T-helper 2 cell (primary cell): ENCODE results near the gene MGLL.

Source experiments
- DNase-seq, 5 experiments: peaks; one replicate each; pipeline versions ENCODE4 v3.0.0 to v3.0.0-alpha.2; 2012 to 2022

Gene MGLL

GRCh38 chr3:127738192-127738840, 84.0 kb downstream of the MGLL start:
- no peak for DNase-seq

- no peak for DNase-seq
Observed at GRCh38 chr3:127736801-127737539, 85.3 kb downstream of the MGLL start.

GRCh38 chr3:127735767-127736693, 86.3 kb downstream of the MGLL start:
- no peak for DNase-seq

GRCh38 chr3:127734754-127735473, 87.4 kb downstream of the MGLL start:
- DNase-seq, result no peak

DNA sequence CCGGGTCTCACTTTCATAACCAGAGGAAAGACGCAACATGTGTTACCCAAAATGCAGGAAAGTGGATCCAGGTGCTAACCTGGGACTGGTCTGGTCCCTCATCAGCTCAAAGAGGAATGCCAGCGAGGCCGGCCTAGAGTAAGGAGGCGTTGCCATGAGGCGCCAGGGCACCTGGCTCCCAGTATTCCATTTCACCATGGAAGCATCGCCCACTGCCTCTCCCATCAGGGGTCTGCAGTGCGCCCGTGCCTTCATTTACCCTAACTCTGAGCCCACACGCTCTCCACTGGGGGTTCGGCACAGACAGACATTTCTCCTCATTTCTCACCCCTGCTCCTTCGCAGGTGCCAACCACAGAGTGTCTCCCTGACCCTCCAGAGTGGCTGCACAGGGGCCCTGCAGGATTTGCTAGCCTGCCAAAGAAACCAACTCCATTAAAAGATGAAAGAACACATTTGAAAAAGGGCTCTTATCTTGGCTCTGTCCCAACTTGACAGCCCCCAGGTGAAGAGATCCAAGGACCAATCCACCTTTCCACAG, 88.1 kb downstream of the MGLL start:
- DNase-seq, result no peak

DNA sequence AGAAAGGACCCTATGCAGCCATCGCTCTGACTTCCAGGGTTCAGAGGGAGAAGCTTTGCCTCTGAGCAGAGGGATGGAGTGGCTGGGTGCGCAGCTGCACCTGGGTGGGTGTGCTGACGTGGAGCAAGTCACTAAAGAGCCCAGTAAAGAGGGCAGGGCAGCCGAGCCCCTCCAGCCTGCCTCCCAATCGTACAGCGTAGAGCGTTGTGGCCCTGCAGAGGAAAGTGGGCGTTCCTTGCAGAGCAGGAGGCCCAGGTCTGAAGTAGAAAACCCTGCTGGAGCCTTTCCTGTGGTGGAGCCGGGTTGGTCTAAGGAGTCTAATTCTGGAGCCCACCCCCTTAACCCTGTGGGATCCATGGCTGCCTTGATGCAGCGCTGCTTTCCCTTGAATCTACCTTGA, 88.5 kb downstream of the MGLL start:
- DNase-seq, result no peak

DNA sequence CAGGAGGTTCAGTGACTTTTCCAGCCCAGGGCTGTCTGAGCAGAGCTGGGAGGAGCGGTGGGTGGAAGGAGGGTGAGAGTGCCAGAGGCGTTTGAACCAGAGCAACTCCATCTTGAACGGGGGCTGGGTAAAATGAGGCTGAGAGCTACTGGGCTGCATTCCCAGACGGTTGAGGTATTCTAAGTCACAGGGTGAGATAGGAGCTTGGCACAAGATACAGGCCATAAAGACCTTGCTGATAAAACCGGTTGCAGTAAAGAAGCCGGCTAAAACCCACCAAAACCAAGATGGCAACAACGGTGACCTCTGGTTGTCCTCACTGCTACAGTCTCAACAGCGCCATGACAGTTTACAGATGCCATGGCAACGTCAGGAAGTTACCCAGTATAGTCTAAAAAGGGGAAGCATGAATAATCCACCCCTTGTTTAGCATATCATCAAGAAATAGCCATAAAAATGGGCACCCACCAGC, 89.4 kb downstream of the MGLL start:
- DNase-seq, result no peak

DNA sequence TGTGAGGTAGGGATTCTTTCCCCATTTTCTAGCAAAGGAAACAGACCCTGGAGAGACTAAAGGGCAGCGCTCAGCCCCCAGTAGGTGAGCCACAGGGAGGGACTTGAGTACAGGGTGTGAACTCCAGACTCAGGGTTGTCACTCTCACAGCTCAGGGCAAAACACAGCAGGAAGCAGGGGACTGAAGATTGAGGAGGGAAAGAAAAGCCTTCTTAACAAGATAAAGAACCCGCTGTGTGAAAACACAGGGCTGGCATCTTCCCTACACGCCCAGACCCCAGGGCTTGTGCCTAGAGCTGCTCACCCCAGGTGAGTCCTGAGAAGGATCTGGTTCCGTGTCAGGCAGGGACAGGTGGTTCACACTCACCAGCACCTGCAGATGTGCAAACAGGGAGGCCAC, 90.0 kb downstream of the MGLL start:
- no peak for DNase-seq

DNA sequence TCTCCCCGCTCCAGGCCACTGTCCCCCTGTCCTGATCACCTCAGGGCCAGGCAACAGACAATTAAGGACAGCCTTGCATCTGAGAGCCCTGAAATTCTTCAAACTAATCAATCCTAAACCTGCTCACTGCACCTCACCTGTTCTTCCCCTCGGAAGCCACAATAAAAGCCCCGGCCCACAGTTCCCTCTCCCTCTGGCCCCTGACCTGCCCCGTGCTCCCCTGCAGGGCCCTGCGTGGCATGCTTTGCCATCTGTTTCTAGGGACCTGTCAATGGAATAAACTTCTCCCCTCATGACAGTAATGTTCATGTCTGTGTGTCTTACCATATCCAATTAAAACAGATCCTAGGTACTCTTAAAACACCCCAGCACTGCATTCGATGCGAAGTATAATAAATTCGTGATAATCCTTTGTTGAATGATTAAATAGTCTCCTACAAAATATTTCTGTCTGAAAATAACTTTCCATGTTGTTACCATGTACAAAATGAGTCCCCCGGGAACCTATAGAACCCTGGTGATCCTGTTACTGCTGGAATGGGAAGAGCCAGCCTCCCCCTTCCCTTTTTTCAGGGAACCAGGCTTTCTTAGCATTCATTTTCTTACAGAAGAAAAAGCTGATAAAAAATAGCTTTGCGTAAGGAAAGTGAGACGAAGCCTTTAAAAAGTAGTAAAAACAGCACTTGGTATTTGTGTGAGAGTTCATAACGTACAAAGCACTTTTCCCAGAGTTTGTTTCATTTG, 90.6 kb downstream of the MGLL start:
- DNase-seq, result no peak

DNA sequence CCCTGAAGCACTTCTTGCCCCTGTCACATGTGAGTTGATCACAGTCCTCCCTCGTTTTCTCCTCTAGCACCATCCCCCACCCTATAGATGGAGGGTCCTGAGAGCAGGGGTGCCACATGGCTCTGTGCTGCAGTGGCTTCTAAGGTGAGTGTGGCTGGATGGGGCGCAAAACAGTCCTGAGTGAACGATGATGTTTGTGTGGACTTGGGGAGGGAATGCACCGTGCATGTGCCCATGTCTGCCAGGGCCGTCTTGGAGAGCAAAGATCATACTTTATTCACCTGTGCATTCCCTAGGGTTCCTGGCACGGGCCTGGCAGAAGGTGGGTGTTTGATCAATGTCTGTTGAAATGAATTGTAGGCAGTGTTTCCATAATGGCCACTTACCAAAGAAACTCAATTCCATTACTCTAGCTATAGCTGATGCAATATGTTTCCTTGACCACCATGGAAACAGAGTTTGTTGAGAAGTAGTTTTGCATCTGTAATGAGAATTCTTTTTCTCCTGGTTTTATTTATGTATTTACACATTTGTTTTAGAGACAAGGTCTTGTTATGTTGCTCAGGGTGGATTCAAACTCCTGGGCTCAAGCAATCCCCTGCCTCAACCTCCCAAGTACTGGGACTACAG, 91.5 kb downstream of the MGLL start:
- no peak for DNase-seq

DNA sequence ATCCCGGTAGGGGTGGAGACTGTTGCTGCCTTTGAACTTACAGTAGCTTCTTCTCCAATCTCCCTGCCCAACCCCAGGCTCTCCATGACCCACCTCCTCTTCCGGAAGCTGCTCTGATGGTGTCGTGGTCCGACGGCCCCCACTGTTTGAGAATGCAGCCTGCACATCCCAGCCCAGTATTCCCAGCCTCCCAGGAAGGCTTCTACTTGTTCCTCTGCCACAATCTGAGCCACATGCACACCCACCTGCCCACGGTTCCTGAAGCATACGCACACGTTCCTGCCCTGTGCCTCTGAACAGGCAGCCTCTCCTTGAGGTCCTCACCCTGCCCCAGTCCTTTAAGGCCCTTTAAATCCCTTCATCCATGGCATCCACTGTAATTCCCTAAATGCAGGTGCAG, 92.1 kb downstream of the MGLL start:
- DNase-seq, result no peak

DNA sequence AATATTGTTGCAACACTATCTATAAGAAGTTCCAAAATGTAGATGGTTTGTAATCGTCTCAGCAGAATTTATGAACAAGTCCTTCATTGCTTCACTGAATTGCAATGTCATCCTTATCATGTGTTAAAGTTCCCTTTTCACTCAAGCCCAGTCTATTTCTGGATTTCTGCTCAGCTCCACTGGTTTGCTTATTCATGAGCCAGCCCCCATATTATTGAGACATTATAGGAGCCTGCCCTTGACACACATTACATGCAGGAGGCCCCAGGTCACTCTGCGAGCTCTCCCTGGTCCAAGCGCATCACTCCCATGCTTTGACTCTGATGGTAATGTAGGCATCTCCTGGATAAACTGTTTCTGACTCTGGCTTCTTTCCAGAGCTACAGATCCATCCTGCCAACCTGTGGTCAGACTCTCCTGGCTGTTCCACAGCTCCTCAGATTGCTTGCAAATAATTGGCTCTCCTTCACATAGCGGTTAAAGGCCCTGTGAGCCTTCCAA, 92.7 kb downstream of the MGLL start:
- no peak for DNase-seq

- DNase-seq, result no peak
Observed at GRCh38 chr3:127728417-127729015, 93.8 kb downstream of the MGLL start.

DNA sequence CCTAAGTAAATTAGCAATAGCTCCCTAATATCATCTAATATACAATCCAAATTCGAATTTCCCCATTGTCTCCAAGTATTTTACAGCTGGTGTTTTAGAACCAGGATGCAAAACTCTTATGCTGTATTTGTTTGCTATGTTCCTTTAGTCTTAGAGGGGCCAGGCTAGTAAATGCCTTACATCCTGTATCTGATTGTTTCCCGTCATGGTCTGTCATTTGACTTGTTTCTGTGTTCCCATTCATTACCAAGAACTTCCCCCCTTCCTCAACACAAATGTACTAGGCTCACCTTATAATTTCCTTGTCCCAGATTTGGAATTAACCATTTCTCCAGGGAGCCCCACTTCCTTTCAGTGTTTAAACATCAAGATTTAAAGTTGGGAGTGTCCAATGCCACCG, 95.4 kb downstream of the MGLL start:
- DNase-seq, result no peak

DNA sequence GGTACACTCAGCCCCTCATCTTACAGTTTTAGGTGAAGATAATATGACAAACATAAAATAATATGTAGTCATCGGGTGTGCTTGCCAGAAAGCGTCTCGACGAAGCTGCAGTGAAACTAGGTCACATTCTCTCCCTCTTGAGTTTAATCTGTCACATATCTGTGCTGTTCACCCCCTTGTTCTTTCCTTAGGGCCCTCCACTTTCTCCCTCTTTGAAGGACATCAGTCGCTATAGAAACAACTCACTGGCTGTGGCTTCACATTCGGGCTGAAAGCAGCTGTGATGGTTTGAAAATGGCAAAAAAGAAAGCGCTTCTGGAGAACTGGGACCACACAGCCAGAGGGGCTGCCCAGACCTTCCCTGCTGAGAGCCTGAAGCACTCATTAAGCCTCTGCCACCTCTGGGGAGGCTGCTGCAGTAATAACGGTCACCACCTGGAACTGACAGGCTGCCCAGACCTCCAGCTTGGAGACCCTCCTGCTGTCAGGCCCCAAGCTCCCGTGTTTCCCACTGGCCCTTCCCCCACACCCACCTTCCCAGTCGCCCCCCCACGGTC, 99.2 kb downstream of the MGLL start:
- DNase-seq, result no peak

DNA sequence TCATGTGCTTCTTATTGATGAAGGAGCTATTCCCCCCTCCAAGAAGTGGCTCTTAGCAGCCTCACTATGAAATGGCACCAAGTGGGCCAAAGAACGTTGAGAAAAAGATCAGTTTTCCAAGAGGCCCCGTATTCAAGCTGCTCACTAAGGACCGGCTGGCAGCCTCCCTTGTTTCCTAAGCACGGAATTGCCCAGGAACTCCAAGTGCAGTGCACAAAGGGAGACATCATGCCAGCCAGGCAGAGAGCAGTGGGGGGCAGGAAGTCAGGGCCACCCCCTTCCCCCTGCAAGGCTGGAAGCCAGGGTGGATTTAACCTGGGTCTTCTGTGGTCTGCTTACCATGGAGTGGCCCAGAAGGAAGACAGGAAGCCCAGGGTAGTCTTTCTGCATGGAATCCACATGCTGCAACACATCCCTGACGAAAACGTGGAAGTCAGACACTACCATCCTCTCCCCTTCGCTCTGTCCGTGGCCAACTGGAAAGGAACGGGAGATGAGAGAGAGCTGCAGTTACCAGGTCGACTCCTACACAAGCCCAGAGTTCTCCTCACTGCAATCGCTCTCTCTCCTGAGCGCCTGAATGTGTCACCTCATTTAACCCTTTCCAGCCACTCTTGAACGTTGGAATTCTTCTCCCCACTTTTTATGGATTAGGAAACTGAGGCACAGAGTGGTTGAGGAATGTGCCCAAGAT, 100.1 kb downstream of the MGLL start:
- DNase-seq, result no peak

DNA sequence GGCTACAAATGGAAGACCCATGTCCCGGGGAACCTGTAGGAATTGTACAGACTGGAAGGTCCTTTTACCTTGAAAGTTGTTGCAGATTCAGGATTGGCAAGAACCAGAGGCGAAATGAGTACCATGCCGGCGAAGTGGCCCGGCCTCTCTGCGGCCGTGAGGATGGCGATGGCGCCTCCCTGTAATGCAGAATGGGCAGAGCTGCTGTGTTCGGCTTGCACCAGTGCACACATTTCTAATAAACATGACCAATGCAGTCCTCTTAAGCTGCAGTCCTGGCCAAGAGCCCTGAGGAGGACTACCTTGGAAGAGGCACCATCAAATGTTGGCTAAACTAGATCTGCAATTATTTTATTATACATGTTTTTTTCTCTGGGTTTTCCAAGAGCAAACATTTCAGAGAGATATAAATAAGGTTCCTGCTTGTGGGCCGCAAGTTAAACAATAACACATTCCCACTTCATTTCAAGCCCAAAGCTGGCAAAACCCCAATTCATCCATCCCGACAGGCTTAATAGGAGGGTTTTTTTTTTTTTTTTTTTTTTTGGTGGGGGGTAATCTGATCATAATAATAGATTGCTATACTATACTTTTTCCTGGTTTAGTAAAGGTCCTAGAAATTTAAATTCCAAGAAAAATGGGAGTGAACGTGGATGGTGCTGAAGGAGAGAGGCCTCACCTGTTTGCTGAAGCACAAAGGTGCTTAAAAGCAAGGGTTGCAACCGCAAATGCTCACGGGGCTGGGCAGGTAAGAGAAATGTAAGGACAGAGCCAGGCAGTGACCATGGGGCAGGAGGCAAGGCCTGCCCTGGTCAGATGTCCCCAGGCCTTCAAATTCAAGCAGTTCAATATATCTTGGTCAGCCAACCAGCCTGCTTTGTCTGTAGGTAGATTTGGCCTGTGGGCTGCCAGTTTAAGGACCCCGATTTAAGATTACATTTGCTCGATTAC, 101.1 kb downstream of the MGLL start:
- DNase-seq, result no peak

DNA sequence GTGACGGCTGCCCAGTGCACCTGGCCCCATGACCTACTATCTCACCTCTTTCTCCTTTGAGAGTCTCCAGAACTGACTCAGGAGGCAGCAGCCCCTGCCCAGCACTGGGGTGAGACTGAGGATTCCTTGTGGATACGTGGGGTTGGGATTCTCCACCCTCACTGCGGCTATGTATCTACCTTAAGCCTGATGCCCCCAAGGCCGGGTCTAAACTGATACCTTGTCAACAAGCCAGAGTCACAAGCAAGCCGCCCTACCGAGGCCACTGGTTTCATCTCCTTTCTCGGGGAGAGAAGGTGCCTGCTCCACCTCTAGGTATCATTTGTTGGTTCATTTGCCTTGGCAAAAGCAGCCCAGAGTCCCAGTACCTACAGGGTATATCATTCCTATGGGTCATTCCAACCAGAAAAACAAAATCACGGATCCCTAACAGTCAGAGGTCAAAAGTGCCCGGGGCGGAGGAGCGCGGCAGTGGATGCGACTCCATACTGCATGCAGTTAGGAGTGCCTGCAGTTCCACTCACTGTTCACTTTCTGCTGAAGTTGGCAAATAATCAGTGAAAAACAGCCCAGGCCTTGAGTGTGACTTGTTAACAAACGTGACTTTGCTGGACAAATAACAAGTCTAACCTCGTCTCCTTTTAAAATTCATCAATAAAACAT, 102.0 kb downstream of the MGLL start:
- no peak for DNase-seq
